NCI-H128 (cell line): ENCODE data around the gene GNS.
A peak's percentile ranks its signal among the peaks of the same experiment; 100 is the strongest.
"Not testable (repeated sequence)": the region's sequence is repeated elsewhere in the genome, so short reads cannot be mapped to it uniquely, and the experiment has no call there.

Source experiments
- DNase-seq: peaks from one replicate; lab custom pipeline; 2025; ENCODE audit not compliant: unreplicated experiment; lab: John Stamatoyannopoulos, UW

GNS gene

DNA sequence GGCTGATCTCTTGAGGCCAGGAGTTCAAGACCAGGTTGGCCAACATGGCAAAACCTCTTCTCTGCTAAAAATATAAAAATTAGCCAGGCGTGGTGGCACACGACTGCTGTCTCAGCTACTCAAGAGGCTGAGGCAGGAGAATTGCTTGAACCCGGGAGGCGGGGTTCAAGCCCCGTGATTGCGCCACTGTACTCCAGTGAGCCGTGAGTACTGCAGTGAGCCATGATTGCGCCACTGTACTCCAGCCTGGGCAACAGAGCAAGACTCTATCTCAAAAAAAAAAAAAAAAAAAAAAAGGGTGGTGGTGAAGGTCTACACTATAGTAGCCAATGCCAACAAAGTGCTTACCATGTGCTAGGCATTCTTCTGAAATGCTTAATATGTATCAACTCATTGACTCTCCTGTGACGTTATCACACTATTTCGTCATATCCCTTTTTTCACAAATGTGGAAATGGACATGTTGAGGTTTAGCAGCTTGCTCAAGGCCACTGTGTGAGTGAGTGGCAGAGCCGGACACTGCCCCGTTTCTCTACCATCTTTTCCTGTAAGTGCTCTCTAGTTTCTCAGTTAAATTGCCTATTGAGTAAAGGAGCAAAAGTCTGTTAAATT, 59.6 kb downstream of the GNS start:
- no peak for DNase-seq

- no peak for DNase-seq
Observed at GRCh38 chr12:64696080-64696741, 63.0 kb downstream of the GNS start.

DNA sequence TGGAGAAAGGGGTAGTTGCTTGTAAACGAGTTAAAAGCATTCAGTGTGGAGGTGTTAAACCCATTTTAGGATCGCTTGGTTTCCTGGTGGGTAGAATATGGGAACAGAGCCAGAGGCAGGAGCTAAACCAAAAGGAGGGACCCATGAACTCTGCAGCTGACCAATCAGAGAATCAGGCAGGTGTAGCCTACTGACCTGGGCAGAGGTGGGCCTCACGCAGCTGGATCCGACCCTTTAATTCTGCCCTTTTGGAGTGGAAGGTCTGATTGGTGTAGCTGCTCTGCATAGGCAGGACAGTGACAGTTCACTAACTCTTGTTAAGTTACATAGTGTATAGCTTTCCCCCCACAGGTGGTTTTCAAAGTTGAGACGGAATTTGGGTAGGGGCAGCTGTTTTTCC, 63.7 kb downstream of the GNS start:
- no peak for DNase-seq

DNA sequence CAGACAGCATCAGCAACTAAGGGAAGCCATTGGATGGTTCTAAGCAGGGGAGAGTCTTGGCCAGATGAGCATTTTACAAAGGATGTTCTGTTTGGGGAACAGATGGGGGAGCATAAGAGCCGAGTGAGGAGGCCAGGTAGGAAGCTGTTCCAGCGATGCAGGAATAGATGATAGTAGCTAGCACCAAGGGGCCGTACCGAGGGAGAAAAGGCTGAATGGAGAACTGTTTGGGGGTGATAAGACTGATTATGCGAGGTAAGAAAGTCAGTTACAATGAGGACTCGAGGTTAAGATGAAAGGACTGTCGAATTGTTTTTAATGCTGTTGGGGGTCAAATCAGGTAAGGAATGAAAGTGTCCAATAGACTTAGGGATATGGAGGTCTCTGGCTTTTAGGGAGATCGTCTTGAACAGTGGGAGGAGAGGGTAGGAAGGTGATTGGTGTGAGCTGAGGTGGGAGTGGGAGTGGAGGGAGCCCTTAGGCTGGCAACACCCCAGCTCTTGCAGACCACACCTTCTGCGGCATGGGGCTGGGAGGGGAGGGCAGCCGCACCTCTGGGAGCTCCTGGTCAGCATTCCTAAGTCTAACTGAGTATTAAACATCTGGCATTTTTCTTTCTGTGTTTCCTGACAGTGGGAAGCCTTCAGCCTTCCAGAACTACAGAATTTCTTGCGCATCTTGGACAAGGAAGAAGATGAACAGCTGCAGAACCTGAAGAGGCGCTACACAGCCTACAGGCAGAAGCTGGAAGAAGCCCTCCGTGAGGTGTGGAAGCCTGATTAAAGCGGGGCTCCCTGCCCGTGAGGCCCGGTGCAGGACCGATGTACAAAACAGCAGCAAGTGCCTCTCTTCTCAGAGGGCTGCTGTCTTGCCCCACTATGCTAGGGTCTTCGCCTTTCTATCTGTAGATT, 64.8 kb downstream of the GNS start:
- DNase-seq, result no peak

- peak; percentile 85 for DNase-seq
Observed at GRCh38 chr12:64691795-64692583, 67.2 kb downstream of the GNS start.

DNA sequence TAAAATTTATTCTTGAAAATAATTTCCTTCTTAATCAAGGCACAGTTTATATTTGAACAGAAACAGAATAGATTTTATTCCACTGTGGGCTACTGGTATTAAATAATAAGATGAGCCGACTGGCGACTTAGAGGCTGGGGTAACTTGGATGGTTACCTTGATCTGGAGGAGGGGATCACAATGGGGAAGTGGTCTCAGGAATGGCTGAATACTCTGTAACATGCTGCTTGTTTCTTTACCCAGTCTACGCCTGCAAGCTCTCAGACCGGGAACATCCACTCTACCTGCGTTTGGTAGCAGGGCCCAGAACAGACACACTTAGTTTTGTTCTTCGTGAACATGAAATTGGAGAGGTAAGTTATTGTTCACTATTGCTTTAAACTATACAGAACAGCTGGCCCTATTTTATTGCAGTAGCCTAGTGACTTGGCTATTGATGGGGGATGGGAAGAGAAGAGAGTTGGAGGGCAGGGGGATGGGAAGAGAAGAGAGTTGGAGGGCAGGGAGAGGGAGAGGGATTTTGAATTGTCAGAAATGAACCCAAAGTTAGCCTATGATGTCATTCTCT, 67.9 kb downstream of the GNS start:
- DNase-seq, result peak; percentile 60

- not testable (repeated sequence) for DNase-seq
Observed at GRCh38 chr12:64690236-64690635, 69.0 kb downstream of the GNS start.

GRCh38 chr12:64688715-64689114, 70.5 kb downstream of the GNS start:
- DNase-seq, result no peak

DNA sequence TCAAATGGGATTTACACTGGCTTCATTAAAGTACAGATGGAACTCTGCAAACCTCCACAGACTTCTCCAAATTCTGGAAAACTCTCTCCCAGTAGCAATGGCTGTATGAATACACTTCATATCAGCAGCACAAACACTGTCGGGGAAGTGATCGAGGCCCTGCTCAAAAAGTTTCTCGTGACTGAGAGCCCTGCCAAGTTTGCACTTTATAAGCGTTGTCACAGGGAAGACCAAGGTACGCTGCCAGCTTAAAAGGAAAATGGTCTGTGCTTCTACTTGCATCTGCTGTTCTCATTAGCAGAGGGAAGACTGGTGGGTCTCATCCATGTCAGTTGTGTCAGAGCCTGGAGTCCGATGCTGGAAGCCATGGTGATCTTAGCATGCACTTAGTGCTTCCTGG, 71.0 kb downstream of the GNS start:
- DNase-seq, result no peak

GRCh38 chr12:64687816-64688215, 71.4 kb downstream of the GNS start:
- DNase-seq, result no peak

DNA sequence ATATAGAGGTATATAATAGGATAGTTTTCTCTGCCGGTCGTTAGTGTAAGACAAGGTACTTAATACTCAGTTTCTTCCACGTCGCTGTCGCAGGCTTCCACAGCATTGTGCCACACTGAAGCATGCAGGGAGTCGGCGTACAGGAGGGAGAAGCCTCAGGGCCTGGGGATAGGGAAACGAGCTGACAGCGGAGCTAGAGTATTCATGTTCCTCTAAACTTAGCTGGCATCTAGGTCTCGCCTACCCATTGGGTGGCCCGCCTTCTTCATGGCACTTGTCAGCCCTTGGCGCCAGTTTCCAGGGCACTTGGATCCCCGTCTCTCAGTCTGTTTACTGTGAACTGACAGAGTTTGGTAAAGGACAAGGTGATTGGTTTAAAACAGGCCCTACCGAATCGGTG, 73.6 kb downstream of the GNS start:
- DNase-seq, result no peak

GRCh38 chr12:64685050-64685449, 74.2 kb downstream of the GNS start:
- no peak for DNase-seq

DNA sequence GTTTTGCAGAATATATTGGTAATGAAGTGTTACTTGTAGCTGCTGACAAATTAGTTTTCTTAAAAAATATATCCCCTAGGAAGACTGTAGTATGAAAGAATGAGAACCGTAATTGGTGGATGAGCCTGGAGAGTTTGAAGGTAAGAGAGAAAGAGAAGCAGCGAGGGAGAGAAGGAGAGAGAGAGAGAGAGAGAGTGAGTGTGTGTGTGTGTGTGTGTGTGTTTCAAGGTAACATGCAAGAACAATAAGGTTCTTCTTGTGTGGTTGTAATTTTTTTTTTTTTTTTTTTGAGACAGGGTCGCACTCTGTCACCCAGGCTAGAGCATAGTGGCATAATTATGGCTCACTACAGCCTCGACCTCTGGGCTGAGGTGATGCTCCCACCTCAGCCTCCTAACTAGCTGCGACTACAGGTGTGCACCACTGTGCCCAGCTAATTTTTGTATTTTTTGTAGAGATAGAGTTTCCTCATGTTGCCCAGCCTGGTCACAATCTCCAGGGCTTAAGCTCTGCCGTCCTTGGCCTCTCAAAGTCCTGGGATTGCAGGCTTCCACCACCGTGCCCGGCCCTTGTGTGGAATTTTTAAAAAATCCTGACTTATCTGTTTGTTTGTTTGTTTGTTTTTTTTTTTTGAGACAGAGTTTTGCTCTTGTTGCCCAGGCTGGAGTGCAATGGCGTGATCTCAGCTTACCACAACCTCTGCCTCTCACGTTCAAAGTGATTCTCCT, 75.2 kb downstream of the GNS start:
- no peak for DNase-seq

DNA sequence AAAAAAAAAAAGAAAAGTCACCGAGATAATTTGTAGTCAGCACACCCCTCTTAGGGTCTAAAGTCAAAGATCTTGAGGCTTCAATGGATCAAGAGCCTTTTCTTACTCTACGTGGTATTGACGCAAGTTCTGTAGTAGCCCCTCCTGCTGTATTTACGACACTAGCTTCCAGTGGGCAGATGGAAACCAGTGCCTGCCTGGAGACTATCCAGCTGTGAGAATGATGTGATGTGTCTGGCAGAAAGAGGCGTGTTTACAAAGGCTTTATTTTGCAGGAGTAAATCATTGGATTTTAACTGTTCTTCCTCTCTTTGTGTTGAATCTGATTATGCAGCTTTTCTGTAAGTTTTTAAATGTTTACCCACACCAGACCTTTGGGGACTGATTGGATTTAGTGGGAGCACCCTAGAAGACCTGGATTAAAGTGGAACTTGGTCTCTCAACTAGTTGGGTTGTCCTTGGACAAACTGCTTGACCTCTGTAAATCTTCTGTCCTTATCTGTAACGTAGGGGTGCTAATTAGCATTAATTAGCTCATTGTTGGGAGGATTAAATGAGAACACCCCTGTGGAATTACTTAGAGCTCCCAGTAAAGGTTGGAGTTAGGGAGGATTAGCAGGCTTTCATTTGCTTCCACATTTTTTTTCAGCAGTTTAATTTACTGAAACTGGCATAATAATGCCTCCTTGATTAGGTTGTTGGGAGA, 76.5 kb downstream of the GNS start:
- DNase-seq, result no peak

DNA sequence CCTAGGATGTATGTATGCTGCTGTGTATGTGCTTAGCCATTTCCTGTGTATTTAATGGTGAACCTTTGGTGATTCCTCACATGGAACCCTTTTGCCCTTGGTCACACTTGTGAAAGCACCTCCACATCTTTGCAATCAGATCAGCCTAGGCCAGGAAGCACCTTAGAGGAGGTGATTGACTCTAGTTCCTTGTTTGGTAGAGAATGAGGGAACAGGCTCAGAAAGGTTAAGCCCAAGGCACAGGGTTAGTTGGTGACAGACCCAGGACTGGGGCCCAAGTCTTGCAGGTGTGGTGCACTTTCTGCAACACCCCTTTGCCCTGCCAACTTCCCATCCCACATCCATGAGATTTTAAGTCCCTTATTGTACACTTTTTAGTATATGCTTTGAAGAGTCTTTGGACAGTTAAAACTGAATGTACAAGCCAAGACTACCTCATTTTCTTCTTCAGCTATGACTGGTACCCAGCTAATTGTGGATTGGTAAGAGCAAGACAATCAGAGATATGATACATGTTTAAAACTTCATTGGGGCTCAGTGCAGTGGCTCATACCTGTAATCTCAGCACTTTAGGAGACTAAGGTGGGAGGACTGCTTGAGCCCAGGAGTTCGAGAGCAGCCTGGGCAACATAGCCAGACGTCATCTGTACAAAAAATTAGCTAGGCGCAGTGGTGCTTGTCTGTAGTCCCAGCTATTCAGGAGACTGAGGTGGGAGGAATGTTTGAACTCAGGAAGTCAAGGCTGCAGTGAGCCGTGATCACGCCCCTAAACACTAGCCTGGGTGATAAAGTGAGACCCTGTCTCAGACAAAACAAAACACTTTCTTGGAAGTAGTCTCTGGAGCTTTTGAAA, 77.8 kb downstream of the GNS start:
- DNase-seq, result no peak

GRCh38 chr12:64680235-64680634, 79.0 kb downstream of the GNS start:
- no peak for DNase-seq

GRCh38 chr12:64679487-64680001, 79.7 kb downstream of the GNS start:
- DNase-seq, result peak; percentile 60

DNA sequence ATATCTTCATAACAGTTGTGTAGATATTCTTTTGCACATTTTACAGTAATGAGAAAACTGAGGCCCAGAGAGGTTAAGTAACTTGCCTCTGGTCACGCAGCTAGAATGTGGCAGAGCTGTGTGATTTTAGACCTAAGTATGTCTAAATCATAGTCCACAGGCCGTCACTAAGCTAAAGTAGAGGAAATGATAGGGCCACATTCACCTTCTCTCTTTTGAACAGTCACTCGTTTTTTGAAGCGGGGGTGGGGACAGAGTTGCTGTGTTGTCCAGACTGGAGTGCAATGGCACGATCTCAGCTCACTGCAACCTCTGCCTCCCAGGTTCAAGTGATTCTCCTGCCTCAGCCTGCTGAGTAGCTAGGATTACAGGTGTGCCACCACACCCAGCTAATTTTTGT, 80.4 kb downstream of the GNS start:
- no peak for DNase-seq
